K562 (cell line): ENCODE data around the gene FILIP1L.

Experiments used
- HDAC6 ChIP-seq: IDR thresholded peaks from 2 replicates; pipeline ENCODE4 v1.6.1; 2012; ENCODE audit warnings: low read depth, mild to moderate bottlenecking, control low read depth, inconsistent platforms, low read length, moderate library complexity
- NRF1 ChIP-seq, 2 experiments: fragments of 450-650 bp; IDR thresholded peaks in 1 of 2; conservative IDR thresholded peaks in 1 of 2; 2 replicates each; pipeline ENCODE4 v1.6.1; 2014; ENCODE audit warnings: mild to moderate bottlenecking in 2 of 2
- RB1 ChIP-seq: fragments of 450-650 bp; IDR thresholded peaks from 2 replicates; pipeline ENCODE4 v1.6.1; 2017; ENCODE audit warnings: low read depth, mild to moderate bottlenecking
- ZNF282 ChIP-seq: sonication (generic); formaldehyde crosslinking; IDR thresholded peaks from 2 replicates; pipeline ENCODE4 v1.8.1; 2023; ENCODE audit warnings: missing genetic modification reagents

- TF ChIP-seq RB1 = no peak
- no peak for TF ChIP-seq HDAC6
- TF ChIP-seq ZNF282 (CRISPR knock-in tag) = no peak
- TF ChIP-seq NRF1 (conservative IDR thresholded peaks at IDR 0.05 in 1 of 2, IDR thresholded peaks at IDR 0.05 in 1 of 2) = no peak
Measured at GRCh38 chr3:100104817-100105413, 9.4 kb downstream of the FILIP1L start.
